NCI-H2029 (cell line): ENCODE measurements around the gene RAPGEF1.
A peak's percentile ranks its signal among the peaks of the same experiment; 100 is the strongest.
"Not testable (repeated sequence)": the region's sequence is repeated elsewhere in the genome, so short reads cannot be mapped to it uniquely, and the experiment has no call there.

ENCODE experiments used
- DNase-seq: peaks from one replicate; lab custom pipeline; 2025; lab: John Stamatoyannopoulos, UW

Gene RAPGEF1

DNA sequence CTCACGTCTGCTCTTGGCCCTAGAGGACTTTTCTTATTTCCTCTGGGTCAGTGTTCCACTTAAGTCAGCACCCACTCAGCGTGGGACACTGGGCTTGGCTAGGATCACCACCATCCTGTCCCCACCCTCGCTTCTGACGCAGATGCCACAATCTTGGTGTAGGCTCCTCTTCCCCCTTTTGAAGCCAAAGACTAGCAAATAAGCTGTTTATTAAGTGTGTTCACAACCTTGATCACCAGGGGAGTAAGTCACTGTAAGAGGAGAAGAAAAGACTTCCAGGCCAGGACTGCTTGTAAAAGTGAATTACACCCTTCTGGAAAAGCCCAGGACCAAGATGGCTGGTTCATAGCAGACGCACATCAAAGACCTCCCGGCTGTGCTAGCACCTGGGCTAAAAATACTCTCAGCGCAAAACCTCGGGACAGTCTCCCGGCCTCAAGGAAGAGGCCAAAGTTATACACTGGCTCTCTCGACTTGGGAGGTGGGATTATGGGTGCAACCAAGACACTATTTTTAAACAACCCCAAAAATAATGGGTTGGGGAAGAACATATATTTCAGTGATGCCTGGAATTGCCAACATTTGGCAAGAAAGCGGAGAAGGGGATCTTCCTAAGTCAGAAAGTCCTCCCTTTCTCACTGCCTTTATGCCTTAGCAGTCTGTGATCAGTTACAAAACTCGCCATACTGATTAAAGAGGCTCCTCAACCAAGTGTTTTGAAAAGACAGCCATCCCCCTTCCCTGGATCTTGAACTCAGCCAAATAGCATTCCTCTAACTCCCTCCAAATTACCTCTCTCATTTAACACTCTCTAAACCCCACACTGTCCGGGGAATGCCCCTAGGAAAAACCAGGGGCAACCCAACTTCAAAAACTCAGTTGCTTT, 69.4 kb downstream of the RAPGEF1 start:
- DNase-seq = no peak

DNA sequence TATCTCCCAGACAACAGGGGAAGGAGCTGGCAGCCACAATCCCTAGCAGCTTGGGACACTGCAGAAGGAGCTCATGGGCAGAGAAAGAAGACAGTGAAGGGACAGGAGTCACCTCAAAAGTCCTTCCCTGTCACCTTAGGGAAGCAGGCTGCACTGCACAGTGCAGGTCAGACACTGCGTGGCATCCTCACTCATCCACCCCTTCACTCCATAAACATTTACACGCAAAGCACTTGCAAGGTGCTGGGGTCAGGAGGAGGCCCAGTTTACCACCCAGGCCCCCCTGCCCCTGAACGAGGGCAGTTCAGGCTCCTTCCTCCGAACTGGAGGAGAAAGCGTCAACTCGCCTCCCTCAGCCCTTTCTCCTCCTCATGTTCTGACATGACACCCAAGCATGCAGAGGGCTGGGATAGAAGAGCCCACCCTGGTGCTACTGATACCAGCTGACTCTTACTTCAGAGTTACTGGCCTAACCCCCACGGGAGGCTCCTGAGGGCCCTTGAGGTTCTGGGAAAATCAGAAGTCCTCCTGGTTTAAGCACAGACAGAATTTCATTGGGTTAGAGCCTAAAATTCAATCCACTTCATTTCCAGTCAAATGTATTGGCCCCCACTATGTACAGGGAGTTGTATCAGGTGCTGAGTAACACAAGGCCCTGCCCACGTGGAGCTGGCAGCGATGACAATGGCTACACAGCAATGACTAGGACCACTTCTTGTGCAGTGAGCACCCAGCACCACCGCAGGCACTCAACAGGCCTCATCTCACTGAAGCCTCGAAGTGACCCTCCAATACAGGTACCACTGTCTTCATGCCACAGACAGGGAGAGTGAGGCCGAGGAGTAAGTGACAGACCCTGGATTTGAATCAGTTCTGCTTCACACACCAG, 70.4 kb downstream of the RAPGEF1 start:
- no peak for DNase-seq

GRCh38 chr9:131668439-131669268, 71.2 kb downstream of the RAPGEF1 start:
- peak; percentile 52 for DNase-seq

DNA sequence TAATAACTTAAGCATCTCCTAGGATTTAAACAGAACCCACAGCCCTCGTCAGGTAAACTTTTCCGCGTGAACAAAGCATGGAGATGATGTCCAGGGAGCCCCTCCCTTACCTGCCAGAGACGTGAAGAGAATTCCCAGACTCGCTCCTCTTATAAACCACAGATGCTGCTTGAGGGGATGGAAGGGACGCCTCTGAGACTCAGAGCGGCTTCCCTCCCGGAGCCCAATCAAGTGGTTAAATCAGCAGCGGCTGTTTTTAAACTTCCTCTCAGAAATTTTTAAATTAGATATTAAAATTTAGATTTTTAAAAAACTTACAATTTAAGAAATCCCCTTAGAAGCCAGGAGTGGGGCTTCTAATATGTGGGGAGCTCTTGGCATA, 71.8 kb downstream of the RAPGEF1 start:
- no peak for DNase-seq

DNA sequence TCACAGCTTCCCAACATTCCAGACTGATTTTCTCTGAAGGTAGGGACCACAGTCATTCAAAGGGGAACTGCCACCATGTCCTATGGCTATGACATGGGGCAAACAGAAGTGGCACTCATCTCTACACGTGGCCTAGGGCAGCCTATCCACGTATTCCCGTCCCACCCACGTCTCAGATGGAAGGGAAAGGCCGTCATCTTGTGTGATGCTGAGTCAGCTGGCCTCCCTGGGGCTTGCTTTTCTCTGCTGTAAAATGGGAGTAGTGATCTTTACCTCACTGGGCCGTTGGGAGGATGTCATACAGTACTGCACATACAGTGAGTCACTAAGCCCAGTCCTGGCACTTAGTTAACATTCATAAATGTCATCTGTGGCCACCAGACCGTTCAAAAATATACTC, 72.3 kb downstream of the RAPGEF1 start:
- no peak for DNase-seq

DNA sequence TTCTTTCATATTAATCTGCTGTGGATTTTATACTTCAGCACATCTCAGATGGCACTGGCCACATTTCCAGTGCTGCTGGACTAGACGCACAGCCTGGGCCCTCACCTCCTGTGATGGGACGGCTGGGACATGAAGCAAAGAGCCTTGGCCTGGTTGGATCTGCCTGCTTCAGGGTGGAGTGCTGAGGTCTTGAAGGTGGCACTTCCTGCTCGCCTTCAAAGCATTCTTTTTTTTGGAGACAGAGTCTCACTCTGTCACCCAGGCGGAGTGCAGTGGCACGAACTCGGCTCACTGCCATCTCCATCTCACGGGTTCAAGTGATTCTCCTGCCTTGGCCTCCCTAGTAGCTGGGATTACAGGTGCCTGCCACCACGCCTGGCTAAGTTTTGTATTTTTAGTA, 73.1 kb downstream of the RAPGEF1 start:
- no peak for DNase-seq

DNA sequence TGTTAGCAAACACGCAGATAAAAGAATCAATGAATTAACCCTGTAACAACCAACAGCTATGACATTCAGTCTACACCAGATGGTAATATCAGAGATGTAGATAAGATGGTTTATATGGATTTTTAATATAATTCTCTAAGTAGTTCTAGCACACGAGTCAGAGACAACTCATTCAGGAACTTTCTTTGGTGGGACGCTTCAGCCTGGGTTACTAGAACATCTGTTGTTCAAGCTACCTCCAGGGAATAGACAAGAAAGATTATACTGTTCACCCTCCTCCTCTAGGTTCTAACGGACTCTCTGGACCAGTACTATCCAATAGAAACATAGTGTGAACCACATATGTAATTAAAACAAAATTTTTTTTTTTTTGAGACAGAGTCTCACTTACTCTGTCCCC, 73.8 kb downstream of the RAPGEF1 start:
- no peak for DNase-seq

DNA sequence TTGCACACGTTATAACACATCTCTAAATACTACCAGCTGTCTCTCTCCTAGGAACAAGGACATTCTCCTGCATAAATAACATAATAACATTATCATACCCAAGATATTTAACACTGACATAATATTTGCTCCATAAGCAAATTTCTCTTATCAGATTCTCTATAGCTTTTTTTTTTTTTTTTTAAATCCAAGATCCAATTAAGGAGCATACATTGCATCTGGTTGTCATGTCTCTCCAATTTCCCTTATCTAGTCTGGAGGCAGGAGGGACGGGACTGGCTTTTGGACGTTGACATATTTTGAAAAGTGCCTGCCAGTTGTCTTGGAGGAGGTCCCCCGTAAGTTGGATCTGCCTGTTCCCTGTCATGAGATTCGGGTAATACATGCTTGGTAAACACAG, 76.6 kb downstream of the RAPGEF1 start:
- no peak for DNase-seq

- DNase-seq = not testable (repeated sequence)
Measured at GRCh38 chr9:131662289-131662621, 77.6 kb downstream of the RAPGEF1 start.

DNA sequence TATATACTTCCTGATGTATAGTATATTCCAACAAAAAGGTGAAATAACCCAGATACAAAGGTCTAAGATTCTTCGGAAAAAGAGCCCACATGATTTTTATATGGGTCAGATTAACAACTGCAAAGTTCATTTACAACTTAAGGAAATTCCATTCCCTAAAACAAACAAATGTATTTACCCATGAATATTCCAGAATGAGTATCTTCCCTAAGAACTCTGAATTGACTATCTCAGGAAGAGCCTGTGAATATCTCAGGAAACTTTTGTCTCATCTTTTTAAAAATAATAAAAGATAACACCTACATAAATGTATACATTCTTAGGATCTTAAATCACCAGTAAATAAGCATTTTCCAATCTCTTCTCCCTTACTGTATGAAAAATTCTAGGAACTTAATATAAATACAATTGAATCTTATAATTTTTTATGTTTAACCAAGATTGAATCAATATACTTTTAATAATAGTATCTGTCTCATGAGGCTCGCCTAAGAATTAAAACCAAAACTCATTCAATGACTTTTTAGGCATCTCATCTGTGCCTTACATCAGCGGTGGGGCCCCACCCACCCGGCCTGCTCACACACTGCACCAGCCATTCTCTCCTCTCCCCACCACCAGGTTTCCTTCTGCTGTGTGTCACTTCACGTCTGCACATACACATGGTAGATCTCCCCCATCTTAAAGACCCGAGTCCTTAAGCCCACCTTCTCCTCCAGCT, 78.1 kb downstream of the RAPGEF1 start:
- DNase-seq = no peak

DNA sequence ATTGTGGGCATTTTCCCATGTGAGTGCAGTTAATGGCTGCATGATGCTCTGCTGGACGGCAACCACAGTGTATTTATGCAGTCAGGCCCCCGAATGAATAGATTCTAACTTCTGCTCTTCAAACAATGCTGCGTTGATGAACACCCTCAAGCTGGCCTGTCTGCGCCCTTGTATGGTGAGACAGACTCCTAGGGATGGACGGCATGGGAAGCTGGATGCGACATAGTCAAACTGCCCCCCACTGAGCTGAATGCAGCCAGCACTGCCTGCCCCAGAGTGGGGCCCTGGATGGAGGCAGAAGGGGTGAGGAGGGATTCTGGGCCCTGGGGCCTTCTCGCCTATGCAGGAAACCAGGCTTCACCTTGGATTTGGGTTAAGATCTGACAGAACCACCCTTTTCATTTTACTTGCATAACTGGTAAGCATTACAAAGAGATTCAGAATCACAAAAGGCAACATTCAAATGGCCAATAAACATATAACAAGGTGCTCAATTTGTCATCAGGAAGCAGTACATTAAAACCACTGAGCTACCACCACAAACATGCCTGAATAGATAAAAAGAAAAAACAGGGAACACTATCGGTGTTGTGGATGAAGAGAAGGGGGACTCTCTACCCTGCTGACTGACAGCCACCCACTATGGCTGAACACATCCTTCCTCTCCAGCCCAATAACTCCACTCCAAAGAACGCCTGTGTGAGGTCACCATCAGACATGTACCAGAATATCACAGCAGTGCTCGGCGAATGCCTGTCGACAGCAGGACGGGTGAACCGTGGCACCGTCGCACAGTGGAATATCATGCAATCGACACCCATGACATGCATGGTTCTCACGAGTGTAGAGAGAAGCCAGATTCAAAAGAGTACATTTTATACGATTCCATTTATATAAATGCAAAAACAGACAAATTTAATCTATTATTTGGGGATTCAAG, 79.1 kb downstream of the RAPGEF1 start:
- no peak for DNase-seq

GRCh38 chr9:131658377-131659129, 81.3 kb downstream of the RAPGEF1 start:
- DNase-seq = no peak

DNA sequence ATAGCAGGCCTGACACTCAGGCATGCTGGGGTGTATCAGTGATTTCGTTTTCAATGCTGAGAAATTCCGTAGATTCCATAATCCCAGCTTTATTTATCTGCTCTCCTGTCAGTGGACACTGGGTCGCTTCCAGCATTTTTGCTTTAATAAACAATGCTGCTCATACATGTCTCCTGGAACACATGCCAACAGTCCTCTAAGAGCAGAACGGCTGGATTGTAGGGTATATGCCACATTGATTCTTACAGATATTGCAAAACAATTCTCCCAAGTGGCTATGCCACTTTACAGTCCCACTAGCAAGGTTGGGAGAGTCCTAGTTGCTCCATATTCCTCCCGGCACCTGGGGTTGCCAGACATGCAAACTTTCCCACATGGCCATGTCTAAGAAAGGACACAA, 81.9 kb downstream of the RAPGEF1 start:
- DNase-seq = no peak

- DNase-seq = no peak
Measured at GRCh38 chr9:131657456-131657855, 82.4 kb downstream of the RAPGEF1 start.

- DNase-seq = no peak
Measured at GRCh38 chr9:131657037-131657377, 82.9 kb downstream of the RAPGEF1 start.

GRCh38 chr9:131656356-131657036, 83.4 kb downstream of the RAPGEF1 start:
- no peak for DNase-seq

- DNase-seq = not testable (repeated sequence)
Measured at GRCh38 chr9:131654369-131654768, 85.5 kb downstream of the RAPGEF1 start.

DNA sequence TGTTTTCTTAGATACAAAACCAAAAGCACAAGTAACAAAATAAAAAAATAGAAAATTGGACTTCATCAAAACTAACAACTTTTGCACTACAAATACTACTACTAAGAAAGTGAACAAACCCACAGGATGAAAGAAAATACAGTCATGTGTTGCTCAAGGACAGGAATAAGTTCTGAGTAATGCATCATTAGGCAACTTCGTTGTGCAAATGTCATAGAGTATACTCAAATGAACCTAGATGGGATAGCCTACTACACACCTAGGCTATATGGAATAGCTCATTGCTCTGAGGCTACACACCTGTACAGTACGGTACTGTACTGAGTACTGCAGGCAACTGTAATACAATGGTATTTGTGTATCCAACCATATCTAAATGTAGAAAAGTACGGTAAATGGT, 88.3 kb downstream of the RAPGEF1 start:
- DNase-seq = no peak

GRCh38 chr9:131651160-131651559, 88.7 kb downstream of the RAPGEF1 start:
- DNase-seq = no peak
